Measurements from ENCODE around the gene KAT2A.

KAT2A gene

DNA sequence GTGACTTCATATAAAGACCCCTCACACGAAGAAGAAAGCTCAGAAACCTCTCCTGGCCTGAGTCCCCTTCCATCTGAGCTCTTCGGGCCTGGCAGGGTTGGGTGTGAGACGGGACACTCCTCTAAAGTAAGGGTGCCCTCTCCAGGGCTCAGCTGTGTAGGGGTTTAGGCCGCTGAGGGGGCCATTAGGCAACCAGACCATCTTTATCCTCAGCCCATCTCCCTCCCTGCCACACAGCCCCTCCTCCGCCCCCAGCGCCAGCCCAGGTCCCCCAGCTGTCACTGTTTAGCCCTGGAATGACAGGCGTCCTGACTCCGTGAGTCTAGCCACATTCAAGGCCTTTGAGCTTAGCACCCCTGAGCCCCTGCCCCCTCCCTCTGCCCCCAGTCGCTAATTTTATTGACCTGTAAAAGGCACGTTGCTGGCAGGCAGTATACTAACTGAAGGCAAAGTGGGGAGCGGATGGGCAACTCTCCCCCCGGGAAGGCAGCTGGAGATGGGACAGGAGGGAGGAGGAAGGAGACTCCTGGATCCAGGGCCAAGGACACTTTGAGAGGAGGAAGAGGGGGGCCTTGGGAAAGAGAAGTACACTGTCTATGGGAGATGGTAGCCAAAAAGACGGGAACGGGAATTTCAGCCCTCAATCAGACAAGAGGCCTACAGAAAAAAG lies 22.3 kb downstream of the KAT2A start:
- TF ChIP-seq ZNF274 (IDR thresholded peaks at IDR 0.05; ENCODE audit: low read depth, low read length), result no peak
- H3K4me3 ChIP-seq (ENCODE audit: low read length), result no peak overlapping the region

GRCh38 chr17:42097691-42098631 lies 23.2 kb downstream of the KAT2A start, which contains the start of gene ZNF385C:
ZNF385C (minus strand) TSS chr17:42098473; CDS start chr17:42063056, 35,417 bp downstream.
- TF ChIP-seq ZNF274 (IDR thresholded peaks at IDR 0.05; ENCODE audit: low read depth, low read length), result no peak
- no peak within 1 kb of the TSS for H3K4me3 ChIP-seq (ENCODE audit: low read length)

DNA sequence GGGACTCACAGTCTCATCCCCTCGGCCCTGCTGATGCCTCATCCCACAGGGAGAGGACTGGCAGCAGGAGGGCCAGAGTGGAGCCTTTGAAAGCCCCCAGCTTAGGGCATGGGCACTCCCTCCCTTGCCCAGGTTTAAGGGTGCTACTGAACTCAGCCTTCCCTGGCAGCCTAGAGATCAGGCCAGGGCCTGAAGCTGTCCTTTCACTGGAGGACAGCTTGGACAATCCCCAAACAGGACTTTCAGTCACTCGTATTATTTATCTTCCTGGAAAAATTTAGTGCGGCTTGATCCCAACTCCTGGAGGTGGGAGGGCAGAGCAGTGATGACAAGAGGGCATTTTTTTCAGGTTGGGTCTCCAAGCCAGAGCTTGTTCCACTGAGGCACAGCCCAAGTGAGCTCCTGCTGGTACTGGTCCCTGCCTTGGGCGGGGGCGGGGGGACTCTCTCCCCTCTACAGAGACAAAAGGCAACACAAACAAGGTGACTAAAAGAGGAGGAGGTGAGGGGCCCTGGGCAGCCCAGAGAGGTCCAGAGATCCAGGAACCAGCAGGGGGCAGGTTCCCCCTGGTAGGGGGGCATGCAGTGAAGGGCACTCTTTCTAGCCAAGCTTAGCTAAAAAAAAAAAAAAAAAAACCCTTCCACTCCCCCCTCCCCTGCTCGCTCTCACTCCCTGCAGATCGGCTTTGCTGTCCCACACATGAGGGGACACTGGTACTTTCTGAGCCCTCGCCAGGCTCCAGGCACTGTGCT lies 24.6 kb downstream of the KAT2A start:
- H3K4me3 ChIP-seq (ENCODE audit: low read length), result no peak overlapping the region
- TF ChIP-seq ZNF274 (IDR thresholded peaks at IDR 0.05; ENCODE audit: low read depth, low read length), result no peak

DNA sequence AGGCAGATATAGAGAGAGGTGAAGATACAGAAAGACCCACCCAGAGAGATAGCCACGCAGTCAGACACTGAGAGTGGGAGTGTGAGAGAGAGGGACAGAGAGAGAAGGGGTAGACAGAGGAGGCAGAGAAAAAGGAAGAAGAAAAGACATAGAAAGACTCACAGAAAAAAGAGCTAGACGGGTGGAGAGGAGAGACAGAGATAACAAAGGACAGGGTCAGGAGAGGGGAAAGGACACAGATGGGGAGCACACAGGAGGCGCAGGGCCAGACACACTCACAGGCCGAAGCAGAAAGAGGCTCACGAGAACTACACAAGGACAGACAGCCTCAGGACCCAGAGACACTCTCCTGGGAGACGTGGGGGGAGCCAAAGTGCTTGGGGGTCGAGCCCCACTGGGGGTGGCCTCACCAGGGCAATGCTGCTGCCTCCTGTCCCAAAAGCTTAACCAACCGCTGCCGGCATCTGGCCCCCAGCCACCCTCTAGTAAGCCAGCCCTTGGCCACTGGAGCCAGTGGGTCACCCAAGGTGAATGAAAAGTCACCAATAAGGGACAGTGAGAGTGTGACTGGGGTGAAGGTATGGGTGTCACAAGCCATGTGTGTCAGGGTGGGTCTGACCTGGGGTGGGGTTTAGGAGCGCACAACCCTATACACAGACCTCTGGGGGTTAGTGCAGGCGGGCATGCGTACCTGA lies 26.6 kb downstream of the KAT2A start:
- no peak overlapping the region for H3K4me3 ChIP-seq (ENCODE audit: low read length)
- no peak for TF ChIP-seq ZNF274 (IDR thresholded peaks at IDR 0.05; ENCODE audit: low read depth, low read length)

- H3K4me3 ChIP-seq (ENCODE audit: low read length), result no peak overlapping the region
- no peak for TF ChIP-seq ZNF274 (IDR thresholded peaks at IDR 0.05; ENCODE audit: low read depth, low read length)
Observed at GRCh38 chr17:42092939-42093338, 28.2 kb downstream of the KAT2A start.

DNA sequence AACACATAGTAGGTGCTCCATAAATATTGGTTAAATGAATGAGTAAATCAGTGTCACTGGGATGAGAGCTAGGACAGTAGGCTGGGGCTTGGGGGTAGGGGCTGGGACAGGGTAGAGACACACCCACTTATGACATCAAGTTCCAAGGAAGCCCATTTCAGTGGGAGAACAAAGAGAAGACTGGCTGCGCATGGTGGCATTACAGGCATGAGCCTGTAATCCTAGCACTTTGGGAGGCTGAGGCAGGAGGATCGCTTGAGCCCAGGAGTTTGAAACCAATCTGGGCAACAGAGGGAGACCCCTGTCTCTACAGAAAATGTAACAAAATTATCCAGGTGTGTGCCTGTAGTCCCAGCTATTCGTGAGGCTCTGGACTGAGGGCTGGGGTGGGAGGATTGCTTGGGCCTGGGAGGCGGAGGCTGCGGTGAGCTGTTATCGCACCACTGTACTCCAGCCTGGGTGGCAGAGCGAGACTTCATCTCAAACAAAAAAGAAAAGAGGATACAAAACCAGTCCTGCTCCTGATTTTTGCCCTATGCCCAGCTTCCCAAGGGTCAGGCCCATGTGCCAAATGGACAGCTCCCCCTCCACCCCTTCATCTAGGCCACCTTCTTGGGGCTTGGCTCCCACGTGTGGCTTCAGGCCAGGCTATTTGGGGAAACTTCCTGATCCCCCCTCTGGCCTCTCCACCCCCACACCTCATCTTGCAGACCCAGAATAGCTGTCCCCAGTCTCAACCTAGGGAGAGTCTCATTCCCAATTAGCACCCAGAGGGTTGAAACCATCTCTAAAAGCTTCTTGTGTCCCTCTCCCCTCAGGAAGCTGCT lies 30.0 kb downstream of the KAT2A start:
- TF ChIP-seq ZNF274 (IDR thresholded peaks at IDR 0.05; ENCODE audit: low read depth, low read length), result no peak
- no peak overlapping the region for H3K4me3 ChIP-seq (ENCODE audit: low read length)

- no peak for TF ChIP-seq ZNF274 (IDR thresholded peaks at IDR 0.05; ENCODE audit: low read depth, low read length)
- H3K4me3 ChIP-seq (ENCODE audit: low read length), result no peak overlapping the region
Observed at GRCh38 chr17:42088736-42089135, 32.4 kb downstream of the KAT2A start.

DNA sequence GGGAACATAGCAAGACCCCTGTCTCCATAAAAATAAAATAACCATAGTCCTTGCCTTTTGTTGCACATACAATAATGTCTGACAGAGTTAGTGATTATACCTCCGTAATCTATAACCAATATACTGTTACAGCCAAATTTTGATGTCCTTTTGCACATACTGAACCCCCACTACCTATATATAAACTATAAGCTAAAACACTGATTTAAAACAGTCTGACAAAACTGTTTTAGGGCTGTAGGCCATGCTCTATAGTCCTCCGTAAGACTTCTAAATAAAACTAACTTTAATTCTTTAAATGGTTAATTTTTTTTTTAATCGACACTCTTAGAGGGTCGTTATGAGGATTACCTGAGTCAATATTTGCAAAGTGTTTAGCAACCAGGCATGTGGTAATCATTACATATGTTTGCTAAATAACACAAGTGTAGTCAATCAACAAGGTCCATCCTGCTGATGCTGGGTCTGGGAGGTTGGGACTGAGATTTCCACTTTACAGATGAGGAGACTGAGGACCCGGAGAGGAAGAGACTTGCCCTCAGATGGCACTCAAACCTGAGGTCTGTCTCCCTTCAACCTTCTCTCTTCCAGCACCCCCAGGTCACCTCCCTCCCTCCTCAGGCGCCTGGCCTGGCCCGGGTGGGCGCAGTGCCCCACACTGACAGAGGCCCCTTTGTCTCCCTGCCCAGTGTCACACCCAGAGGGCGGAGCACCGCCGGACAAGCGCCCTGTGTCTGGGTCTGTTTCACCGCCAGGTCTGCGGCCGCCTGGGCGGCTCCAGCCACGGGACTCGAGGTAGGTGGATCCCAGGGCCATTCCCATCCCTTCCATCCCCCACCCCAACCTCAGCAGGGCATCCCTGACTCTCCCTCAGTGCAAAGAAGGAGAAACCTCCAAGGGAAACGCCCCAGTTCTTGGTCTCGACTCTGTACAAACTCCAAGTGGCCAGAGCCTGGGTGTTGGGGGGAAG lies 33.1 kb downstream of the KAT2A start:
- TF ChIP-seq ZNF274 (IDR thresholded peaks at IDR 0.05; ENCODE audit: low read depth, low read length), result no peak
- H3K4me3 ChIP-seq (ENCODE audit: low read length), result no peak overlapping the region

- no peak for TF ChIP-seq ZNF274 (IDR thresholded peaks at IDR 0.05; ENCODE audit: low read depth, low read length)
- no peak overlapping the region for H3K4me3 ChIP-seq (ENCODE audit: low read length)
Observed at GRCh38 chr17:42087042-42087701, 34.0 kb downstream of the KAT2A start.

DNA sequence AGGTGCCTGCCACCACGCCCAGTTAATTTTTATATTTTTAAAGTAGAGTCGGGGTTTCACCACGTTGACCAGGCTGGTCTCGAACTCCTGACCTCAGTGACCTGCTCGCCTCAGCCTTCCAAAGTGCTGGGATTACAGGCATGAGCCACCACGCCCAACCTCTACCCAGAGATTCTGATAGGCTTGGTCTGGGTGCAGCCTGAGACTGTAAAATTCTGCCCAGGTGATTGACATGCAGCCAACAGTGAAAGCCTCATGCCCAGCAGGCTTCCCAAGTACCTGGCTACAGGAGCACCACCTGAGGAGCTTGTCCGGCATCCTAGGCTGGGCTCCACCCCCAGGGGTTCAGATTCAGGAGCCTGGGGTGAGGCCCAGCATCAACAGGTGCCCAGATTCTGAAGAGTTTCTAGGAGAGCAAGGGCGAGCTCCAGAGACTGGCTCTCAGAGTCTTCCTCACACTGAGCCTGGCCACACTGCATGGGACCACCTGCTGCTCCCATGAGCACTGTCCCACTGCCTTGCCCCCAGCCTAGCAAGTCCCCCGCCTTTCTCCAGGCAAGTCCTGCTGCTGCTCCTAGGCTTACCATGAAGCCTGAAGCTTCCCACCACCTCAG lies 39.5 kb downstream of the KAT2A start:
- H3K4me3 ChIP-seq (ENCODE audit: low read length), result no peak overlapping the region
- TF ChIP-seq ZNF274 (IDR thresholded peaks at IDR 0.05; ENCODE audit: low read depth, low read length), result no peak

- no peak overlapping the region for H3K4me3 ChIP-seq (ENCODE audit: low read length)
- no peak for TF ChIP-seq ZNF274 (IDR thresholded peaks at IDR 0.05; ENCODE audit: low read depth, low read length)
Observed at GRCh38 chr17:42079541-42079940, 41.6 kb downstream of the KAT2A start.
